Measurements from ENCODE around the gene YIF1B.
A peak's percentile ranks its signal among the peaks of the same experiment; 100 is the strongest.

The YIF1B gene

GRCh38 chr19:38304866-38305429, 10.8 kb downstream of the YIF1B start:
- DNase-seq (ENCODE audit: low spot score): no peak

- DNase-seq (ENCODE audit: low spot score): no peak
Measured at GRCh38 chr19:38304352-38304865, 11.3 kb downstream of the YIF1B start.

- DNase-seq (ENCODE audit: low spot score): no peak
Measured at GRCh38 chr19:38303517-38304351, 12.0 kb downstream of the YIF1B start, which contains the start of gene C19orf33. C19orf33 (plus strand) TSS chr19:38304251; CDS start chr19:38304262, 11 bp downstream.

DNA sequence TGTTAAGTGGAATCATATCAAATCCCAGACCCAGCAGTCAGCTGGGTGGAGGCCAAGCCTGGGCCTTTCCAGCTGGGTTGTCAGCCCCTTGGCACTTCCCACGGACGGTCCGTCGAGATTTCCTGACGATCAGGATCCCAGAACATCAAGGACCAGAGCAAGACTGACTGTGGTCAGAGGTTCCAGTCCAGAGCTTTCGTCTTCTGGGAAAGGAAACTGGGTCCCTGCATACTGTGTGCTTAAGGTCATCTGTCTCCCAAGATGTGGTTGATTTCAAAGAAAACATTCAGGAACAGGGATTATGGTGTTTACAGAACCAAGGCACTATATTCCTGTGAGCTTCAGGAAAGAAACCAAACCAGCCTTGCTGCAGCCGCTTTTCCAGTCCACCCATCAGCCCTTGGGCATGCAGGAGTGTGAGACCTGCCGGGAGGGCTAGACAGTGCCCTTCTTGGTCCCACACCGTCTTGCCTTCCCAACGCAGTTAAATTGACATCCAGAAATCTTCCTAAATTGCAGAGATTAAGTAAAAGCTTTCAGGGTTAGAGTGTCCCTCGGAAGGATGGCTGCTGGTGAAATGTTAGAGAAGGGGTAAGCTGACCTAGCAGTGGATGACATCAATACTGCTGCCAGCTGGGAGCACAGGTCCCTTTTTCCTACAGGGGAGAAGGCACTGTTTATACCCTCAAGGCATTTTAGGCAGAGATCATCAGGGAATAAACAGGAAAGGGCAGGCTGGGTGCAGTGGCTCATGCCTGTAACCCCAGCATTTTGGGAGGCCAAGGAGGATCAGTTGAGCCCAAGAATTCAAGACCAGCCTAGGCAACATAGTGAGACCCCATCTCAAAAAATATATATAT, 16.7 kb downstream of the YIF1B start:
- no peak for DNase-seq (ENCODE audit: low spot score)

DNA sequence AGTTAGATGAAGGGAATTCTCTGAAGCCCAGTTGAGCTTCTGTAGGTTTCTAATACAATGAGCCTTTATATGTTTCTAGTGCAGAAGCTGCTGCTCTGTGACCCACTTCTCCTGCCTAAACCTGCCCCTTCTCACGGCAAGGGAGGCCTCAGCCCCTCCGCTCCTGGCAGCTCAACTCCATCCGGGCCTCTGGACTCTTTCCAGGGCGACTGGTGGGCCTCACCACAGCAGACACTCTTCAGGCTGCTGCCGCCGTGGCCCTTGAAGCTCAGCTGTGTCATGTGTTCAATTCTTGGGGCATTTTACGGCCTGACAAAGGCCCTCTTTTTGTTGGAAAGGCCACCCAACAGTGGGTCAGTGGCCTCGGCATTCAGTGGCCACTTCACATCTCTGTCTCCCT, 21.7 kb downstream of the YIF1B start:
- DNase-seq (ENCODE audit: low spot score): no peak

GRCh38 chr19:38293281-38293680, 22.5 kb downstream of the YIF1B start:
- DNase-seq (ENCODE audit: low spot score): no peak

DNA sequence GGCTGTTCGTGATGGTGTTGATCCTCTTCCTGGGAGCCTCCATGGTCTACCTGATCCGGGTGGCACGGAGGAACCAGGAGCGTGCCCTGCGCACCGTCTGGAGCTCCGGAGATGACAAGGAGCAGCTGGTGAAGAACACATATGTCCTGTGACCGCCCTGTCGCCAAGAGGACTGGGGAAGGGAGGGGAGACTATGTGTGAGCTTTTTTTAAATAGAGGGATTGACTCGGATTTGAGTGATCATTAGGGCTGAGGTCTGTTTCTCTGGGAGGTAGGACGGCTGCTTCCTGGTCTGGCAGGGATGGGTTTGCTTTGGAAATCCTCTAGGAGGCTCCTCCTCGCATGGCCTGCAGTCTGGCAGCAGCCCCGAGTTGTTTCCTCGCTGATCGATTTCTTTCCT, 23.9 kb downstream of the YIF1B start:
- DNase-seq (ENCODE audit: low spot score): no peak

DNA sequence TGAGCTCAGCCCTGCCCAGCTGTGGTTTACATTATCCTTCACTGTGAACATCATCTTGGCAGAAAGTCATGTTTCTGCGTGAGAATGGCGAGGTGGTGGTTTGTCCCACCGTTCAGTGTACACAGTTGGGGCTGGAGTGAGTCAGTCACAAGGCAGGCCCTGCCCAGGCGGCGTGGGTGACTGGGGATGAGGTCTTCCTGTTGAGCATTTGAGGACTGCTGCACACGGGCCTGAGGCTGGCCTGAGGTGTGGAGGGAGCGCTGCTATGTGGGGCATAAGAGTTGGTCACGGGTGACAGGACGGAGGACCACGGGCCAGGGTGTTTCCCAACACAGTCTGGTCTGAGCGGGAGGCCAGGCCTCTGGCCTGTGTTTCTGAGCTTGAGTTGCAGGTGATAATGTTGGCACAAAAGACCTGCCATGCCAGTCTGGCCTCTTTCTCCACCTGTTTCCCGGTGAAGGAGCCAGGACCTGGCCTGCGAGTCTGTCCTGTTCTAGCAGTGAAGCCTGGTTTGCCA, 25.1 kb downstream of the YIF1B start:
- peak; percentile 94 for DNase-seq (ENCODE audit: low spot score)

GRCh38 chr19:38289955-38290354, 25.8 kb downstream of the YIF1B start:
- no peak for DNase-seq (ENCODE audit: low spot score)

GRCh38 chr19:38288123-38288855, 27.5 kb downstream of the YIF1B start:
- no peak for DNase-seq (ENCODE audit: low spot score)

GRCh38 chr19:38287604-38288003, 28.1 kb downstream of the YIF1B start:
- no peak for DNase-seq (ENCODE audit: low spot score)

DNA sequence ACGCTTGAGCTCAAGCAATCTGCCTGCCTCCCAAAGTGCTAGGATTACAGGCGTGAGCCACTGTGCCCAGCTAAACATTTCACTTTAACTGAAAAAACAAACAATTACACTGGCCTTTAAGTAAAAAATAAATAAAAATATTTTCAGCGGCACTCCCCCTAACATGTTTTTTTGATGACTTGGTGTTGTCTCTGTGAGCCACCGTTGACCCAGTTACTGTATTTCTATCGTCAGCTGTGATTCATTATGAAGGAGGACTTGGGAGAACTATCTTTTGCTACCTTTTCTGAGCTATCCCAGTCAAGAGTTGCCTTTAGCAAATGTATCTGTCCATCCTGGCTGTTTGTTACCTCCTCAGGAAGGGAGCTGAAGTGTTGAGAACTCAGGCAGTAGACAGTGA, 30.2 kb downstream of the YIF1B start:
- DNase-seq (ENCODE audit: low spot score): peak; percentile 57

DNA sequence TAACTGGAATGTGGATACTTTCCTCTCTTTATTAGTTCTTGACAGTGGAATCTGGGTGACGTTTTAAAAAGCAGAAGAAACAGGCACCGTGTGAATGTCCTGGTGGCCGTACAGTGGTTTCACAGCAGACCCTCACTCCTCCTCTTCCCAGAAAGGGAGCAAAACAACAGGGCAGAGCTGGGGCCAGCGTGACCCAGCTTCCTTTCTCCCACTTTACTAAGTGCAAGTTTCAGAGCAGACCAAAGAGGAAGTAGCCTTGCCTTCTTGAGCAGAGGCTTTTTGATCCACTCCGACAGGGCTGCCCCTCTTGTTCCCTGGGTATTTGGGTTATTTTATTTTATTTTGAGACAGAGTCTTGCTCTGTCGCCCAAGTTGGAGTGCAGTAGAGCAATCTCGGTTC, 31.3 kb downstream of the YIF1B start:
- DNase-seq (ENCODE audit: low spot score): no peak

DNA sequence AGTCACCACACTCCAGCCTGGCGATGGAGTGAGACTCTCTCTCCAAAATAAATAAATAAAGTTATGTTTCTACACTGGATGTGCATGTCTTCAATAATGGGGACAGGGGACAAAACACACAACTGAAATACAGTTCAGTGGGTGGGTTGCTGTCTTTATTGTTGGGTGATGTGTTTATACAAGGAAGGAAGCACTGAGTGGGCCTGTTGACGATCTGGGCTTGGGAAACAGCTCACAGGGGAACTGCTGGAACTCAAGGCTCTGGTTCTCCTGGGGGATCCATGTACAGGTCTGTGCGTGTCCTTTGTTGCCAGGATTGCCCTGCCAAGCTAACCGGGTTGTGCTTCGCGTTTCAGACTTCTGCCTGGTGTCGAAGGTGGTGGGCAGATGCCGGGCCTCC, 32.5 kb downstream of the YIF1B start:
- no peak for DNase-seq (ENCODE audit: low spot score)

- DNase-seq (ENCODE audit: low spot score): no peak
Measured at GRCh38 chr19:38281811-38282566, 33.8 kb downstream of the YIF1B start.

GRCh38 chr19:38280030-38280921, 35.5 kb downstream of the YIF1B start:
- DNase-seq (ENCODE audit: low spot score): no peak

DNA sequence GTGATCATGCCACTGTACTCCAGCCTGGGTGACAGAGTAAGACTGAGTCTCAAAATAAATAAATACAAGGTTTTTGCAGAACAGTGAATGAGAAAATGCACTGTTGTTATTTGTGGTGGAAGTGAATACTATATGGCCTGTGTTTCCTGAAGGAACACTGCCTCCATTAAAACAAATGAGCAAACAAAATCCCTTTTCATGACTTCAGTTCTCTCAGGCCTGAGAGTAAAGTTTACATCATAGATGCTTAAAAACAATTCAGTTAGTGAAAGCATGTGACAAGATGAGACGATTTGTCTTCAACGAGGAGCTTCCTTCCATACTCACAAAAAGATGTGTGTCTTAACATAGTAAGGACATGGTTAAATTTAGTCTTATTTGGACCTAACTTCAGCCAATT, 37.0 kb downstream of the YIF1B start:
- DNase-seq (ENCODE audit: low spot score): no peak

DNA sequence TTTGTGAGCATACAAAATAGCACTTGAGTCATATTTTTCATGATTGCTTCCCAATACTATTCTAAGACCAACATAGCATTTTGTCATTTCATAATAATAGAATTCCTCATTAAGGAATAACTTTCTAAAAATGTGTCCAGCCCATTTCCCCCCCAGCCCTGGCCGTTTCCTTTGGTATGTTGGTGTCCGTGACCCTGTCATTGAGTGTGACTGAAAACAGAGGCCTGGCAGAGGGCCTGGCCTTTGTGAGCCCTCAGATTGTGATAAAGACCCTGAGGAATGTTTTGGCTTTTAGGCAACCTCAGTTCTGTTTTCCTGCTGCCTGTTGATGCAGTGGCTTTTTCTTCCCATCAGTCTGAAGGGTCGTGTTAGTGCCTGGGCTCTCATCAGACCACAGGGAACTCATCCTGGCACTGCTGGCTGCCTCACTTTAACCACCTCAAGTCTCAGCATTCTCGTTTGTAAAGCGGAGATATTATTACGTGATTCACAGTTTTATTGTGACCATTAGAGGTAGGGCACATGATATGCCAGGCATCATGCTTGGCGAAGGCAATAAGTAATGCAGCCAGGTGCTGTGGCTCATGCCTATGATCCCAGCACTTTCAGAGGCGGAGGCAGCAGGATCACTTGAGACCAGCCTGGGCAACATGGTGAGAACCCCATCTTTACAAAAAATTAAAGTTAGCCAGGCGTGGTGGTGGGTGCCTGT, 37.6 kb downstream of the YIF1B start:
- peak; percentile 83 for DNase-seq (ENCODE audit: low spot score)

DNA sequence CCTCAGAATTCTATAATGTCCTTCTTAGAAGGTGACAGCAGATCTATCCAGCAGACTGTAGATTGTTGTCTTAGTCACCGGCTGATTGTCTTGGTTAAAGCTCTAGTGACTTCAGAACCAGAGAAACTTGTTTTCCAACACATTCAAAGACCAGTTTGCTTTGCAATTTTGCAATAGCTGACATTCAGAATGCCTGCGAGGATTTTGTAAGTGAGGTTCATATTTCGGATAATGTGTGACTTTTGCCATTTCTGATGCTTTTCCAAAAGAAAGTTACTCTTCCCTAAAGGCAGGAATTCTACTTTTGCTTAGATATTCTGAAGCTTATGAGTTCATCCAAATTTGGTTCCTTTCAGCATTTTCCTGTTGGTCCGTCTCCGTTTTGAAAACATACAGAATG, 38.2 kb downstream of the YIF1B start:
- no peak for DNase-seq (ENCODE audit: low spot score)

Measured in AG08395 (cell line).